ENCODE data around the gene TLE1.

TLE1 gene

DNA sequence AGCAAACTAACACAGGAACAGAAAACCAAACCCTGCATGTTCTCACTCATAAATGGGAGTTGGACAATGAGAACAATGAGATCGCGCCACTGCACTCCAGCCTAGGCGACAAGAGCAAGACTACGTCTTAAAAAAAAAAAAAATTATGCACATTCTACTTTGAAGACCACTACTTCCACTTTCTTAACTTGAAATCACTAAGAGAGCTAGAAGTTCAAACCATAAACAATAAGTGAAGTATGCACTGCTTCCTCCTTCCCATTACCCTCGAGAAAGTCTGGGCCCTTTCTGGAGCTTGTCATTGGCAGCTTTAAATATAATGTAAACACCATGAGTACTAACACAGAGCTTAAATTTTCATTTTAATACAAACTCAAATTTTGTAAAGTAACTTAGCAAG lies 94.9 kb downstream of the TLE1 start:
- no peak overlapping the region for H3K4me3 ChIP-seq (ENCODE audit: insufficient read depth, low read depth, low read length)
- WGBS, 2 experiments, result 94 to 96% methylated on average over 5 of the region's 5 CpGs
- peaks cover 7% of the 10 kb centered on the region for H3K4me1 ChIP-seq (ENCODE audit: control insufficient read depth, insufficient read depth, low read length)
- H3K27me3 ChIP-seq (ENCODE audit: control insufficient read depth, insufficient read depth, low read length, poor library complexity, severe bottlenecking), result no peaks in the 10 kb centered on the region
- H3K27ac ChIP-seq (ENCODE audit: insufficient read depth, low read depth, low read length, poor library complexity, severe bottlenecking), result no peak overlapping the region
- no peaks in the 10 kb centered on the region for H3K9me3 ChIP-seq (ENCODE audit: control insufficient read depth, low read length)
- peaks cover 26% of the 10 kb centered on the region for H3K36me3 ChIP-seq (ENCODE audit: control insufficient read depth, insufficient read depth, low read length)

- Histone ChIP-seq H3K4me3 (ENCODE audit: insufficient read depth, low read depth, low read length) (no peak overlapping the region), H3K4me1 (ENCODE audit: control insufficient read depth, insufficient read depth, low read length) (peaks cover 15% of the 10 kb centered on the region), H3K27ac (ENCODE audit: insufficient read depth, low read depth, low read length, poor library complexity, severe bottlenecking) (no peak overlapping the region), H3K9me3 (ENCODE audit: control insufficient read depth, low read length) (no peaks in the 10 kb centered on the region), H3K27me3 (ENCODE audit: control insufficient read depth, insufficient read depth, low read length, poor library complexity, severe bottlenecking) (no peaks in the 10 kb centered on the region), H3K36me3 (ENCODE audit: control insufficient read depth, insufficient read depth, low read length) (peaks cover 30% of the 10 kb centered on the region)
- 93 to 94% methylated on average over 15 of the region's 15 CpGs for WGBS, 2 experiments
Observed at GRCh38 chr9:81592887-81593266, 96.5 kb downstream of the TLE1 start.

- peaks cover 39% of the 10 kb centered on the region for H3K36me3 ChIP-seq (ENCODE audit: control insufficient read depth, insufficient read depth, low read length)
Observed at GRCh38 chr9:81591791-81592190, 97.6 kb downstream of the TLE1 start.

DNA sequence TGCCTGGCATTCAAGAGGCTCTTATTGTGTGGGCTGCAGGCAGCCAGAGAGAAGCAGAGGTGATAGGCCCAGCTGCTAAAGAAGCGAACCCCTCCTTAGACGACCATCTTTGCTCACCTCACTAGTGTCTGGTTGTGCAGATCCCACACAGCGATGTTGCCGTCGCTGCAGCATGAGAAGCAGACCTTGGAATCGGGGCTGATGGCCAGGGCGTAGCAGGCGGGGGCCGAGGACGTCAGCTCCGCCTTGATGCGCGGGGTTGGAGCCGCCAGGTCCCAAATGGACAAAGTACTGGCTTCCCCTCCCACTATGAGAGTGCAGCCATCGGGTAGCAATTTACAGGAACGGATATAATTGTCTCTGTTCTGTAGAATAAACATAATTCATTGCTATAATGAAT lies 98.7 kb downstream of the TLE1 start:
- H3K4me1 ChIP-seq (ENCODE audit: control insufficient read depth, insufficient read depth, low read length), result peaks cover 8% of the 10 kb centered on the region
- H3K27ac ChIP-seq (ENCODE audit: insufficient read depth, low read depth, low read length, poor library complexity, severe bottlenecking), result no peak overlapping the region
- H3K9me3 ChIP-seq (ENCODE audit: control insufficient read depth, low read length), result no peaks in the 10 kb centered on the region
- peaks cover 47% of the 10 kb centered on the region for H3K36me3 ChIP-seq (ENCODE audit: control insufficient read depth, insufficient read depth, low read length)
- H3K27me3 ChIP-seq (ENCODE audit: control insufficient read depth, insufficient read depth, low read length, poor library complexity, severe bottlenecking), result no peaks in the 10 kb centered on the region
- no peak overlapping the region for H3K4me3 ChIP-seq (ENCODE audit: insufficient read depth, low read depth, low read length)
- WGBS, 2 experiments, result 95 to 96% methylated on average over 15 to 16 of the region's 16 CpGs

More at GRCh38 chr9:81591791-81592190, 97.6 kb downstream of the TLE1 start:
- WGBS, 2 experiments, result 90 to 93% methylated on average over 11 to 12 of the region's 12 CpGs
- Histone ChIP-seq H3K27ac (ENCODE audit: insufficient read depth, low read depth, low read length, poor library complexity, severe bottlenecking) (no peak overlapping the region), H3K27me3 (ENCODE audit: control insufficient read depth, insufficient read depth, low read length, poor library complexity, severe bottlenecking) (no peaks in the 10 kb centered on the region), H3K9me3 (ENCODE audit: control insufficient read depth, low read length) (no peaks in the 10 kb centered on the region), H3K4me3 (ENCODE audit: insufficient read depth, low read depth, low read length) (no peak overlapping the region), H3K4me1 (ENCODE audit: control insufficient read depth, insufficient read depth, low read length) (peaks cover 15% of the 10 kb centered on the region)

- no peaks in the 10 kb centered on the region for H3K27me3 ChIP-seq (ENCODE audit: control insufficient read depth, insufficient read depth, low read length, poor library complexity, severe bottlenecking)
- no peak overlapping the region for H3K4me3 ChIP-seq (ENCODE audit: insufficient read depth, low read depth, low read length)
- H3K9me3 ChIP-seq (ENCODE audit: control insufficient read depth, low read length), result no peaks in the 10 kb centered on the region
- H3K36me3 ChIP-seq (ENCODE audit: control insufficient read depth, insufficient read depth, low read length), result peaks cover 51% of the 10 kb centered on the region
- peaks cover 8% of the 10 kb centered on the region for H3K4me1 ChIP-seq (ENCODE audit: control insufficient read depth, insufficient read depth, low read length)
- 93 to 97% methylated on average over 9 of the region's 9 CpGs for WGBS, 2 experiments
- no peak overlapping the region for H3K27ac ChIP-seq (ENCODE audit: insufficient read depth, low read depth, low read length, poor library complexity, severe bottlenecking)
Observed at GRCh38 chr9:81589819-81590218, 99.5 kb downstream of the TLE1 start.

GRCh38 chr9:81589392-81589791 lies 100.0 kb downstream of the TLE1 start:
- H3K36me3 ChIP-seq (ENCODE audit: control insufficient read depth, insufficient read depth, low read length), result peaks cover 52% of the 10 kb centered on the region
- no peak overlapping the region for H3K27ac ChIP-seq (ENCODE audit: insufficient read depth, low read depth, low read length, poor library complexity, severe bottlenecking)
- H3K9me3 ChIP-seq (ENCODE audit: control insufficient read depth, low read length), result no peaks in the 10 kb centered on the region
- H3K27me3 ChIP-seq (ENCODE audit: control insufficient read depth, insufficient read depth, low read length, poor library complexity, severe bottlenecking), result no peaks in the 10 kb centered on the region
- 79 to 81% methylated on average over 5 of the region's 5 CpGs for WGBS, 2 experiments
- peaks cover 8% of the 10 kb centered on the region for H3K4me1 ChIP-seq (ENCODE audit: control insufficient read depth, insufficient read depth, low read length)
- no peak overlapping the region for H3K4me3 ChIP-seq (ENCODE audit: insufficient read depth, low read depth, low read length)

GRCh38 chr9:81588148-81588871 lies 101.0 kb downstream of the TLE1 start:
- Histone ChIP-seq H3K4me3 (ENCODE audit: insufficient read depth, low read depth, low read length) (no peak overlapping the region), H3K4me1 (ENCODE audit: control insufficient read depth, insufficient read depth, low read length) (peaks cover 8% of the 10 kb centered on the region), H3K27me3 (ENCODE audit: control insufficient read depth, insufficient read depth, low read length, poor library complexity, severe bottlenecking) (no peaks in the 10 kb centered on the region), H3K9me3 (ENCODE audit: control insufficient read depth, low read length) (no peaks in the 10 kb centered on the region), H3K27ac (ENCODE audit: insufficient read depth, low read depth, low read length, poor library complexity, severe bottlenecking) (no peak overlapping the region), H3K36me3 (ENCODE audit: control insufficient read depth, insufficient read depth, low read length) (peaks cover 58% of the 10 kb centered on the region)
- 83 to 86% methylated on average over 15 of the region's 15 CpGs for WGBS, 2 experiments

DNA sequence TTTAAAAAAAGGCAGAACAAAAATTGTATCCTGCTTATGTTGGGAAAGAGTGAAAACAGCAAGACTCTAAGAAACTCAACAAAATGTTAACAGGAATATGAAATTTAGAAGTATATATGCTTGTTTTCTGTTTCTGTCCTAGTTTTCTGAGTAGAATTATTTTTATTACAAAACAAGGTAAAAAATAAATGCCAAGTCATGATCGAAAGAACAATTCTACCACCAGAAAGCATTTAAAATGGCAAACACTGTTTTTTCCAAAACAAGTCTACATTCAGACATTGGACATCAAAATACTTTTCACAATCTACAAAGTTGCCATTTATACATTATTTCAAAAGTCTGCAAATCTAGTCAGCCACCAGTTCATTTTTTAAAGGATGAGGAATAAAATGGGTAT lies 102.6 kb downstream of the TLE1 start:
- Histone ChIP-seq H3K4me3 (ENCODE audit: insufficient read depth, low read depth, low read length) (no peak overlapping the region), H3K27ac (ENCODE audit: insufficient read depth, low read depth, low read length, poor library complexity, severe bottlenecking) (no peak overlapping the region), H3K36me3 (ENCODE audit: control insufficient read depth, insufficient read depth, low read length) (peaks cover 54% of the 10 kb centered on the region), H3K27me3 (ENCODE audit: control insufficient read depth, insufficient read depth, low read length, poor library complexity, severe bottlenecking) (no peaks in the 10 kb centered on the region), H3K4me1 (ENCODE audit: control insufficient read depth, insufficient read depth, low read length) (peaks cover 8% of the 10 kb centered on the region), H3K9me3 (ENCODE audit: control insufficient read depth, low read length) (no peaks in the 10 kb centered on the region)
- 93 to 100% methylated on average over 1 of the region's 1 CpG for WGBS, 2 experiments

GRCh38 chr9:81585191-81585763 lies 104.1 kb downstream of the TLE1 start:
- Histone ChIP-seq H3K27ac (ENCODE audit: insufficient read depth, low read depth, low read length, poor library complexity, severe bottlenecking) (no peak overlapping the region), H3K36me3 (ENCODE audit: control insufficient read depth, insufficient read depth, low read length) (peaks cover 50% of the 10 kb centered on the region), H3K4me3 (ENCODE audit: insufficient read depth, low read depth, low read length) (no peak overlapping the region), H3K27me3 (ENCODE audit: control insufficient read depth, insufficient read depth, low read length, poor library complexity, severe bottlenecking) (no peaks in the 10 kb centered on the region), H3K9me3 (ENCODE audit: control insufficient read depth, low read length) (no peaks in the 10 kb centered on the region), H3K4me1 (ENCODE audit: control insufficient read depth, insufficient read depth, low read length) (peaks cover 8% of the 10 kb centered on the region)
- 96 to 97% methylated on average over 11 of the region's 11 CpGs for whole genome bisulfite sequencing, 2 experiments

DNA sequence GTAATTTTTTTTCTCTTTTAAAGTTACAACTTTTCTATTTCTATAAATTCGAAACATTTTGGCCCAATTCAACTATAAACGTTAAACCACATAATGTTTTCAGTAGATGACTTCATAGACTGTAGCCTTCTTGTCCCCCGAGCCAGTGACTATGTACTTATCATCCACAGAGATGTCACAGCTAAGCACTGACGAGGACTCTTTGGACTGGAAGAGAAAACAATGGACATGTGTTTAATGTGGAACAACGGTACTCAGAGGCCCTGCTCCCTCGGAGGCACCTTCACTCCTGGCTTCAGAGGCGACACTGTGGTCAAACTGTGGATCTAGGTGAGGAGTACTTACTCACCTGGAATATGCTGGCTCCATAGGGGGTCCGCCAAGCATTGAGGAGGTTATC lies 105.2 kb downstream of the TLE1 start:
- H3K4me3 ChIP-seq (ENCODE audit: insufficient read depth, low read depth, low read length), result no peak overlapping the region
- H3K27me3 ChIP-seq (ENCODE audit: control insufficient read depth, insufficient read depth, low read length, poor library complexity, severe bottlenecking), result no peaks in the 10 kb centered on the region
- H3K27ac ChIP-seq (ENCODE audit: insufficient read depth, low read depth, low read length, poor library complexity, severe bottlenecking), result no peak overlapping the region
- WGBS, 2 experiments, result 94% methylated on average over 8 of the region's 8 CpGs
- H3K4me1 ChIP-seq (ENCODE audit: control insufficient read depth, insufficient read depth, low read length), result peaks cover 8% of the 10 kb centered on the region
- H3K36me3 ChIP-seq (ENCODE audit: control insufficient read depth, insufficient read depth, low read length), result peaks cover 40% of the 10 kb centered on the region
- H3K9me3 ChIP-seq (ENCODE audit: control insufficient read depth, low read length), result no peaks in the 10 kb centered on the region
